Fibroblast of lung (primary cell): ENCODE data around the gene COL19A1. TPM values are rescaled to one million over a fixed set of nuclear protein-coding genes. Genes with fewer than 3 reads are reported as not detected.

Source experiments
- DNase-seq, 2 donors: peaks; one replicate each; pipeline versions ENCODE4 v3.0.0 to v3.0.0-alpha.2; 2010; ENCODE audit warnings: low read depth in 2 of 2
- H2AFZ ChIP-seq: 2 replicates; pipeline ENCODE4 v1.5.1; 2012; ENCODE audit warnings: low read length, control low read depth, inconsistent platforms
- H3K27ac ChIP-seq: 2 replicates; pipeline ENCODE4 v1.5.1; 2011; ENCODE audit warnings: low read length, control low read depth; ENCODE audit not compliant: insufficient read depth
- H3K27me3 ChIP-seq: 2 replicates; pipeline ENCODE4 v1.5.1; 2011; ENCODE audit warnings: mild to moderate bottlenecking, low read length; ENCODE audit not compliant: control insufficient read depth, insufficient read depth
- H3K36me3 ChIP-seq: 2 replicates; pipeline ENCODE4 v1.5.1; 2011; ENCODE audit warnings: low read length; ENCODE audit not compliant: control insufficient read depth, insufficient read depth
- H3K4me1 ChIP-seq: 2 replicates; pipeline ENCODE4 v1.5.1; 2011; ENCODE audit warnings: low read length; ENCODE audit not compliant: control insufficient read depth, insufficient read depth; ENCODE audit errors: extremely low read depth
- H3K4me2 ChIP-seq: 2 replicates; pipeline ENCODE4 v1.5.1; 2011; ENCODE audit warnings: low read length, control low read depth; ENCODE audit not compliant: insufficient read depth; ENCODE audit errors: extremely low read depth
- H3K4me3 ChIP-seq, 4 experiments: fragments of 200-600 bp in 1 of 4; sonication (generic) in 1 of 4; replicated peaks in 1 of 4; 2 replicates each; pipeline ENCODE4 v1.5.1; 2011 to 2016; ENCODE audit warnings: low read length in 4 of 4, low read depth in 3 of 4, mild to moderate bottlenecking in 3 of 4, control low read depth in 2 of 4, inconsistent platforms in 1 of 4, mixed read lengths in 1 of 4; ENCODE audit not compliant: insufficient read depth in 1 of 4; ENCODE audit errors: control extremely low read depth in 1 of 4
- H3K79me2 ChIP-seq: 2 replicates; pipeline ENCODE4 v1.5.1; 2012; ENCODE audit warnings: mild to moderate bottlenecking, low read length, inconsistent platforms; ENCODE audit not compliant: control insufficient read depth, insufficient read depth
- H3K9ac ChIP-seq: 2 replicates; pipeline ENCODE4 v1.5.1; 2011; ENCODE audit warnings: mild to moderate bottlenecking, low read length, control low read depth; ENCODE audit not compliant: insufficient read depth
- H3K9me3 ChIP-seq: 2 replicates; pipeline ENCODE4 v1.5.1; 2012; ENCODE audit warnings: low read depth, low read length; ENCODE audit not compliant: control insufficient read depth, insufficient read depth
- H4K20me1 ChIP-seq: 2 replicates; pipeline ENCODE4 v1.5.1; 2011; ENCODE audit warnings: low read length; ENCODE audit not compliant: control insufficient read depth, insufficient read depth; ENCODE audit errors: extremely low read depth
- CTCF ChIP-seq, 2 donors: IDR thresholded peaks in 1 of 2; conservative IDR thresholded peaks in 1 of 2; 1 replicate in 1 of 2; 2 replicates in 1 of 2; pipeline ENCODE4 v1.5.1; 2011 to 2012; ENCODE audit warnings: low read length in 2 of 2, control low read depth in 1 of 2, inconsistent platforms in 1 of 2, low read depth in 1 of 2, mild to moderate bottlenecking in 1 of 2
- EZH2 ChIP-seq: IDR thresholded peaks from 2 replicates; pipeline ENCODE4 v1.5.1; 2012; ENCODE audit warnings: low read length, control low read depth, mild to moderate bottlenecking; ENCODE audit errors: missing control alignments
- polyA plus RNA-seq, 2 donors: library from polyadenylated mRNA; depleted of rRNA in 1 of 2; stranded (reverse) in 1 of 2; unstranded in 1 of 2; fragments of >200 nt; gene quantifications; 2 replicates each; pipeline ENCODE4 v1.2.1, GENCODE V29; 2011 to 2012; ENCODE audit warnings: missing spikeins in 1 of 2
- total RNA-seq: library from RNA; depleted of rRNA; stranded (reverse); fragments of >200 nt; gene quantifications from 2 replicates; pipeline ENCODE4 v1.2.1, GENCODE V29; 2014

The COL19A1 gene
- total and polyA plus RNA-seq, 2 donors (not counting 1 experiment from before 2014, with no cell fraction given), result 0.01 TPM; not detected in 1

GRCh38 chr6:69914015-69914485, 47.7 kb downstream of the COL19A1 start:
- Histone ChIP-seq H2AFZ (peak overlapping the region; percentile 57), H3K9ac (no peak overlapping the region), H3K27me3 (no peaks in the 10 kb centered on the region), H4K20me1 (no peaks in the 10 kb centered on the region), H3K4me2 (no peak overlapping the region), H3K36me3 (no peaks in the 10 kb centered on the region), H3K27ac (no peak overlapping the region), H3K4me3 (no peak overlapping the region), H3K79me2 (no peaks in the 10 kb centered on the region), H3K9me3 (no peaks in the 10 kb centered on the region), H3K4me1 (no peaks in the 10 kb centered on the region)
- TF ChIP-seq CTCF (conservative IDR thresholded peaks at IDR 0.05 in 1 of 2, IDR thresholded peaks at IDR 0.05 in 1 of 2; ENCODE audit: low read depth in 1 of 2, low read length in 2 of 2) (peak in 1 of 2 donors; percentile 13), EZH2 (no peak)
- peak in 1 of 2 donors; percentile 34 for DNase-seq

- Histone ChIP-seq H4K20me1 (no peaks in the 10 kb centered on the region), H3K27me3 (no peaks in the 10 kb centered on the region), H3K79me2 (no peaks in the 10 kb centered on the region), H3K4me3 (no peak overlapping the region), H3K36me3 (no peaks in the 10 kb centered on the region), H3K9ac (no peak overlapping the region), H3K27ac (no peak overlapping the region), H3K4me2 (no peak overlapping the region), H3K4me1 (no peaks in the 10 kb centered on the region), H2AFZ (no peak overlapping the region), H3K9me3 (no peaks in the 10 kb centered on the region)
- no peak for TF ChIP-seq CTCF (conservative IDR thresholded peaks at IDR 0.05 in 1 of 2, IDR thresholded peaks at IDR 0.05 in 1 of 2; ENCODE audit: low read depth in 1 of 2, low read length in 2 of 2)
- TF ChIP-seq EZH2, result no peak
- no peak for DNase-seq
These were observed 49.0 kb downstream of the COL19A1 start for GRCh38 chr6:69915346-69915745.

DNA sequence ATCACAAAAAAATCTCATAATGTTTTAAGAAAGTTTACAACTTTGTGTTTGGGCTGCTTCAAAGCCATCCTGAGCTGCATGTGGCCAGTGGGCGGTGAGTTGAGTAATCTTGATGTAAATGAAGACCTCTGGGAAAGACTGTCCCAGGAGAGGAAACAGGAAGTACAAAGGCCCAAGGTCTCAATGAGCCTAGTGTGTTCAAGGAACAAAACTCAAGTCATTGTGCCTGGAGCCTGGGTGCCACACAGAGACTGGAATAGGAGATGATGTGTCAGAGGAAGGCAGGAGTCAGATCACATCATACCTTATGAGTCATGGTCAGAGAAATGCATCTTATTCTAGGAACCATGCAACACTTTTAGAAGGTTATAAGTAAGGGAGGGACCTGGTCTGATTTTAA, 51.5 kb downstream of the COL19A1 start:
- Histone ChIP-seq H3K9ac (no peak overlapping the region), H4K20me1 (no peaks in the 10 kb centered on the region), H3K79me2 (no peaks in the 10 kb centered on the region), H3K4me3 (no peak overlapping the region), H3K27me3 (no peaks in the 10 kb centered on the region), H3K4me1 (no peaks in the 10 kb centered on the region), H3K9me3 (no peaks in the 10 kb centered on the region), H3K36me3 (no peaks in the 10 kb centered on the region), H3K27ac (peak overlapping the region; percentile 34), H2AFZ (peak overlapping the region; percentile 1), H3K4me2 (no peak overlapping the region)
- peak; percentile 32 to 63 for DNase-seq
- TF ChIP-seq EZH2 (no peak), CTCF (conservative IDR thresholded peaks at IDR 0.05 in 1 of 2, IDR thresholded peaks at IDR 0.05 in 1 of 2; ENCODE audit: low read depth in 1 of 2, low read length in 2 of 2) (no peak)
